Measurements from ENCODE around the gene CFAP68. TPM values are rescaled to one million over a fixed set of nuclear protein-coding genes. Genes with fewer than 3 reads are reported as not detected.

CFAP68 gene
- total RNA-seq, 2 donors from 2014 or later: 11.6 to 12.7 TPM

- no peaks in the 10 kb centered on the region for H3K27me3 ChIP-seq (ENCODE audit: control insufficient read depth, insufficient read depth, low read length, poor library complexity, severe bottlenecking)
- H3K9ac ChIP-seq (ENCODE audit: extremely low read depth, low read length, poor library complexity, severe bottlenecking): no peak overlapping the region
- Mint-ChIP-seq H3K4me3 (peak overlapping the region; percentile 87), H3K9me3 (no peaks in the 10 kb centered on the region), H3K27ac (no peak overlapping the region), H3K27me3 (ENCODE audit: insufficient read depth) (no peaks in the 10 kb centered on the region), H3K4me1 (peaks cover 9% of the 10 kb centered on the region), H3K36me3 (ENCODE audit: low read depth) (peaks cover 28% of the 10 kb centered on the region)
- DNase-seq: no peak
- WGBS, 2 experiments (ENCODE audit: insufficient coverage in 1 of 2, insufficient read length in 1 of 2): 77% methylated on average over 1 of the region's 1 CpG; no CpG with 5 or more reads in 1 of the 2 experiments
- H3K9me3 ChIP-seq (ENCODE audit: control insufficient read depth, low read length): no peaks in the 10 kb centered on the region
- peaks cover 18% of the 10 kb centered on the region for H3K36me3 ChIP-seq (ENCODE audit: control insufficient read depth, insufficient read depth, low read length)
- no peak overlapping the region for H3K27ac ChIP-seq (ENCODE audit: low read depth, low read length)
- TF ChIP-seq CTCF (conservative IDR thresholded peaks at IDR 0.05): no peak
- no peaks in the 10 kb centered on the region for H3K4me1 ChIP-seq (ENCODE audit: control insufficient read depth, insufficient read depth, low read length)
- H3K4me3 ChIP-seq (ENCODE audit: low read length): peak overlapping the region; percentile 95
Observed at GRCh38 chr11:111870113-111870512, 9.2 kb upstream of the CFAP68 start.

GRCh38 chr11:111870522-111870885 is 8.8 kb upstream of the CFAP68 start:
- H3K9me3 ChIP-seq (ENCODE audit: control insufficient read depth, low read length): no peaks in the 10 kb centered on the region
- Mint-ChIP-seq H3K4me1 (peaks cover 9% of the 10 kb centered on the region), H3K36me3 (ENCODE audit: low read depth) (peaks cover 24% of the 10 kb centered on the region), H3K9me3 (no peaks in the 10 kb centered on the region), H3K4me3 (peak overlapping the region; percentile 87), H3K27ac (peak overlapping the region; percentile 92), H3K27me3 (ENCODE audit: insufficient read depth) (no peaks in the 10 kb centered on the region)
- peak overlapping the region; percentile 95 for H3K4me3 ChIP-seq (ENCODE audit: low read length)
- peaks cover 14% of the 10 kb centered on the region for H3K36me3 ChIP-seq (ENCODE audit: control insufficient read depth, insufficient read depth, low read length)
- no peak for DNase-seq
- no peaks in the 10 kb centered on the region for H3K4me1 ChIP-seq (ENCODE audit: control insufficient read depth, insufficient read depth, low read length)
- H3K9ac ChIP-seq (ENCODE audit: extremely low read depth, low read length, poor library complexity, severe bottlenecking): peak overlapping the region; percentile 48
- no peak overlapping the region for H3K27ac ChIP-seq (ENCODE audit: low read depth, low read length)
- no peak for TF ChIP-seq CTCF (conservative IDR thresholded peaks at IDR 0.05)
- H3K27me3 ChIP-seq (ENCODE audit: control insufficient read depth, insufficient read depth, low read length, poor library complexity, severe bottlenecking): no peaks in the 10 kb centered on the region

- peak within 1 kb of the TSS; percentile 87 for H3K4me3 Mint-ChIP-seq
Observed at GRCh38 chr11:111870886-111871692, 8.3 kb upstream of the CFAP68 start, which contains the start of gene ALG9. TSS of gene ALG9 (minus strand) at chr11:111871581. CDS start at chr11:111871482, 99 bp downstream.

More at GRCh38 chr11:111870886-111871692, 8.3 kb upstream of the CFAP68 start, which contains the start of gene ALG9:
- no peaks in the 10 kb centered on the region for H3K9me3 Mint-ChIP-seq
- peak within 1 kb of the TSS; percentile 92 for H3K27ac Mint-ChIP-seq
- peaks cover 23% of the 10 kb centered on the region for H3K36me3 Mint-ChIP-seq (ENCODE audit: low read depth)
- Histone ChIP-seq H3K9me3 (ENCODE audit: control insufficient read depth, low read length) (no peaks in the 10 kb centered on the region), H3K4me3 (ENCODE audit: low read length) (peak within 1 kb of the TSS; percentile 95), H3K4me1 (ENCODE audit: control insufficient read depth, insufficient read depth, low read length) (no peaks in the 10 kb centered on the region), H3K36me3 (ENCODE audit: control insufficient read depth, insufficient read depth, low read length) (peaks cover 12% of the 10 kb centered on the region), H3K27me3 (ENCODE audit: control insufficient read depth, insufficient read depth, low read length, poor library complexity, severe bottlenecking) (no peaks in the 10 kb centered on the region), H3K9ac (ENCODE audit: extremely low read depth, low read length, poor library complexity, severe bottlenecking) (peak within 1 kb of the TSS; percentile 48), H3K27ac (ENCODE audit: low read depth, low read length) (peak within 1 kb of the TSS; percentile 34)
- peaks cover 9% of the 10 kb centered on the region for H3K4me1 Mint-ChIP-seq
- WGBS, 2 experiments (ENCODE audit: insufficient coverage in 1 of 2, insufficient read length in 1 of 2): 0 to 1% methylated on average over 15 to 51 of the region's 51 CpGs
- TF ChIP-seq CTCF (conservative IDR thresholded peaks at IDR 0.05): peak; percentile 69
- peak; percentile 93 for DNase-seq
- no peaks in the 10 kb centered on the region for H3K27me3 Mint-ChIP-seq (ENCODE audit: insufficient read depth)

Measured in endodermal cell (in vitro differentiated cells).